HL-60 (cell line): ENCODE measurements around the gene PRR33.

Source experiments
- DNase-seq, 2 experiments: peaks; one replicate each; pipeline ENCODE4 v3.0.0-alpha.2; 2010 to 2020; ENCODE audit warnings: low read depth in 1 of 2, low spot score in 1 of 2
- H3K27ac ChIP-seq: fragments of 250-450 bp; sonication (Bioruptor Pico); replicated peaks from 2 replicates; pipeline ENCODE4 v1.5.1; 2020; ENCODE audit warnings: mild to moderate bottlenecking, moderate library complexity
- H3K27me3 ChIP-seq: fragments of 250-450 bp; sonication (Bioruptor Pico); 2 replicates; pipeline ENCODE4 v1.5.1; 2021; ENCODE audit warnings: mild to moderate bottlenecking, moderate library complexity; ENCODE audit not compliant: insufficient read depth, poor library complexity, severe bottlenecking
- H3K4me3 ChIP-seq: replicated peaks from 2 replicates; pipeline ENCODE4 v1.5.1; 2011; ENCODE audit warnings: mild to moderate bottlenecking, control low read depth, low read length; ENCODE audit not compliant: insufficient read depth
- GABPA ChIP-seq: IDR thresholded peaks from 2 replicates; pipeline ENCODE4 v1.6.1; 2012; ENCODE audit warnings: low read depth
- POLR2AphosphoS5 ChIP-seq: IDR thresholded peaks from 2 replicates; pipeline ENCODE4 v1.6.1; 2012; ENCODE audit warnings: low read depth
- SPI1 ChIP-seq: IDR thresholded peaks from 2 replicates; pipeline ENCODE4 v1.6.1; 2012; ENCODE audit warnings: low read depth, mild to moderate bottlenecking, borderline replicate concordance
- TF ChIP-seq, protein P1 (sequence below): IDR thresholded peaks from 2 replicates; pipeline ENCODE4 v1.6.1; 2012; ENCODE audit warnings: low read depth; ENCODE audit not compliant: insufficient replicate concordance
- TF ChIP-seq, protein P2 (sequence below): IDR thresholded peaks from one replicate; pipeline ENCODE4 v1.5.1; 2011; ENCODE audit warnings: low read length, control low read depth, inconsistent platforms; ENCODE audit not compliant: insufficient read depth

PRR33 gene

DNA sequence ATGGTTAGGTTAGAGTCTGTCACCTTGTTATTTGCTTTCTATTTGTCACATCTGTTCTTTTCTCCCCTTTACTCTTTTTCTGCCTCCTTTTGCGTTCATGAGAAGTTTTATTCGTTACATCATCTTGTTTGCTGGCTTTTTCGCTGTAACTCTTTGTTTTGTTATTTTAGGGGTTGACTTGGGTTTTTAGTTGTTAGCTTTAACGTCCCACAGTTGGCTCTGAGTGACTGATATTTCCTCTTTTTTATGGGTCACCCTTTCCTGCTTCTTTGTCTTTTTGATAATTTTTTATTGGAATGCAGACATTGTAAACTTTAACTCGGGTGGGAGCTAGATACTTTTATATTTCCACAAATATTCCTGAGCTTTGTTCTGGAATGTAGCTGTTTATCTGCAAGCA, 14.5 kb upstream of the PRR33 start:
- Histone ChIP-seq H3K27ac (no peak overlapping the region), H3K27me3 (no peaks in the 10 kb centered on the region)
- TF ChIP-seq GABPA = no peak
- TF ChIP-seq, protein P1, sequence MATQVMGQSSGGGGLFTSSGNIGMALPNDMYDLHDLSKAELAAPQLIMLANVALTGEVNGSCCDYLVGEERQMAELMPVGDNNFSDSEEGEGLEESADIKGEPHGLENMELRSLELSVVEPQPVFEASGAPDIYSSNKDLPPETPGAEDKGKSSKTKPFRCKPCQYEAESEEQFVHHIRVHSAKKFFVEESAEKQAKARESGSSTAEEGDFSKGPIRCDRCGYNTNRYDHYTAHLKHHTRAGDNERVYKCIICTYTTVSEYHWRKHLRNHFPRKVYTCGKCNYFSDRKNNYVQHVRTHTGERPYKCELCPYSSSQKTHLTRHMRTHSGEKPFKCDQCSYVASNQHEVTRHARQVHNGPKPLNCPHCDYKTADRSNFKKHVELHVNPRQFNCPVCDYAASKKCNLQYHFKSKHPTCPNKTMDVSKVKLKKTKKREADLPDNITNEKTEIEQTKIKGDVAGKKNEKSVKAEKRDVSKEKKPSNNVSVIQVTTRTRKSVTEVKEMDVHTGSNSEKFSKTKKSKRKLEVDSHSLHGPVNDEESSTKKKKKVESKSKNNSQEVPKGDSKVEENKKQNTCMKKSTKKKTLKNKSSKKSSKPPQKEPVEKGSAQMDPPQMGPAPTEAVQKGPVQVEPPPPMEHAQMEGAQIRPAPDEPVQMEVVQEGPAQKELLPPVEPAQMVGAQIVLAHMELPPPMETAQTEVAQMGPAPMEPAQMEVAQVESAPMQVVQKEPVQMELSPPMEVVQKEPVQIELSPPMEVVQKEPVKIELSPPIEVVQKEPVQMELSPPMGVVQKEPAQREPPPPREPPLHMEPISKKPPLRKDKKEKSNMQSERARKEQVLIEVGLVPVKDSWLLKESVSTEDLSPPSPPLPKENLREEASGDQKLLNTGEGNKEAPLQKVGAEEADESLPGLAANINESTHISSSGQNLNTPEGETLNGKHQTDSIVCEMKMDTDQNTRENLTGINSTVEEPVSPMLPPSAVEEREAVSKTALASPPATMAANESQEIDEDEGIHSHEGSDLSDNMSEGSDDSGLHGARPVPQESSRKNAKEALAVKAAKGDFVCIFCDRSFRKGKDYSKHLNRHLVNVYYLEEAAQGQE = no peak
- TF ChIP-seq, protein P2, sequence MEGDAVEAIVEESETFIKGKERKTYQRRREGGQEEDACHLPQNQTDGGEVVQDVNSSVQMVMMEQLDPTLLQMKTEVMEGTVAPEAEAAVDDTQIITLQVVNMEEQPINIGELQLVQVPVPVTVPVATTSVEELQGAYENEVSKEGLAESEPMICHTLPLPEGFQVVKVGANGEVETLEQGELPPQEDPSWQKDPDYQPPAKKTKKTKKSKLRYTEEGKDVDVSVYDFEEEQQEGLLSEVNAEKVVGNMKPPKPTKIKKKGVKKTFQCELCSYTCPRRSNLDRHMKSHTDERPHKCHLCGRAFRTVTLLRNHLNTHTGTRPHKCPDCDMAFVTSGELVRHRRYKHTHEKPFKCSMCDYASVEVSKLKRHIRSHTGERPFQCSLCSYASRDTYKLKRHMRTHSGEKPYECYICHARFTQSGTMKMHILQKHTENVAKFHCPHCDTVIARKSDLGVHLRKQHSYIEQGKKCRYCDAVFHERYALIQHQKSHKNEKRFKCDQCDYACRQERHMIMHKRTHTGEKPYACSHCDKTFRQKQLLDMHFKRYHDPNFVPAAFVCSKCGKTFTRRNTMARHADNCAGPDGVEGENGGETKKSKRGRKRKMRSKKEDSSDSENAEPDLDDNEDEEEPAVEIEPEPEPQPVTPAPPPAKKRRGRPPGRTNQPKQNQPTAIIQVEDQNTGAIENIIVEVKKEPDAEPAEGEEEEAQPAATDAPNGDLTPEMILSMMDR = no peak
- no peak for TF ChIP-seq POLR2AphosphoS5

DNA sequence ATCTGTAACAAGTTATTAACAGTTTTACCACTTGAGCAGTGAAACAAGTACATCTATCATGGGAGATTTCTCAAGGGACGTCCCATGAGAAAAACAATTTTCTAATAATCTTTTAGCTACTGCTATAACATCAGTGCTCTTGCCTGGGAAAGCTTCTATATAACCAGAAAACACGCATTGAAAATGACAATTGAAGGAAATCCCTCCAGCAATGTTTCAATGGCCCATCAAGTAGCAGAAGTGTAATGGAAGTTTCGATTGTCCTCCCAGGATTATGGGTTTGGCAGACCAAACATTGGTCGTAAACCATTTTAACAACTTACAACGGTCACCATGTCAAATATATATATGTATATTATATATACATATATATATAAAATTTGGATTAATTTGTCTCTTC, 8.0 kb upstream of the PRR33 start:
- H3K27me3 ChIP-seq = no peaks in the 10 kb centered on the region
- TF ChIP-seq, protein P1 = no peak
- TF ChIP-seq POLR2AphosphoS5 (no peak), GABPA (no peak), SPI1 (no peak)
- TF ChIP-seq, protein P2 = no peak
- DNase-seq = no peak
- no peak overlapping the region for H3K4me3 ChIP-seq
- no peak overlapping the region for H3K27ac ChIP-seq

More for the DNA sequence above, 14.5 kb upstream of the PRR33 start:
- no peak overlapping the region for H3K4me3 ChIP-seq
- DNase-seq = no peak

DNA sequence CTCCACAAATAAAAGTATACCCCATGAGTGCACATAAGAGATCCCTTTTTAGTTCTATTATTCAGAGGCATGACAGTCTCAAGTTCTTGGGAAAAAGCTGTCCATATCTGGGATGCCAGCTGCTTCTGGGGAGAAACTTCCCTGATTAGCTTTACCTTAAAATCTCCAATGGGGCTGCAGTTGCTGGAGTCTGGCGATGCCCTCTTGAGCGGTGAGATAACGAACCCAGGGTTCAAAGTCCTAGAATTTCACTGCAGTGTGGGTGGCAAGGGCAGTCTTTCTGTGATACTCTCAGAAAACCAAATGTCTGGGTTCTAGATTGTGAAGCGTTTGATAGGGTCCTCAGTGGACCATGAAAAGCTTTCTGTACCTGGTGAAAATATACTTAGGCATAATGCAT, 7.4 kb upstream of the PRR33 start:
- Histone ChIP-seq H3K27ac (no peak overlapping the region), H3K4me3 (no peak overlapping the region), H3K27me3 (no peaks in the 10 kb centered on the region)
- TF ChIP-seq POLR2AphosphoS5 (no peak), SPI1 (no peak), GABPA (no peak)
- TF ChIP-seq, protein P2 = no peak
- TF ChIP-seq, protein P1 = no peak
- DNase-seq = no peak
